GM13976 (cell line): ENCODE results near the gene ATP1B4.
"Not testable (repeated sequence)": the region's sequence is repeated elsewhere in the genome, so short reads cannot be mapped to it uniquely, and the experiment has no call there.

Source experiments
- DNase-seq: peaks from one replicate; pipeline ENCODE4 v3.0.0; 2012; ENCODE audit warnings: low spot score
- CTCF ChIP-seq: IDR thresholded peaks from 2 replicates; pipeline ENCODE4 v1.5.1; 2012; ENCODE audit warnings: borderline replicate concordance, mild to moderate bottlenecking; ENCODE audit not compliant: insufficient read depth; ENCODE audit errors: extremely low read depth, missing control alignments, control extremely low read depth
- in situ Hi-C: fragments of 300-500 bp; cut with MboI; formaldehyde crosslinking; loops from one replicate; pipeline ENCODE4 v1.12.0; 2022; ENCODE audit warnings: low sequenced_read_pairs, mixed read lengths, inconsistent platforms; ENCODE audit not compliant: unreplicated experiment

The ATP1B4 gene

GRCh38 chrX:120332394-120332793, 29.5 kb upstream of the ATP1B4 start:
- in situ Hi-C loops = no loop called here
- TF ChIP-seq CTCF = no peak

DNA sequence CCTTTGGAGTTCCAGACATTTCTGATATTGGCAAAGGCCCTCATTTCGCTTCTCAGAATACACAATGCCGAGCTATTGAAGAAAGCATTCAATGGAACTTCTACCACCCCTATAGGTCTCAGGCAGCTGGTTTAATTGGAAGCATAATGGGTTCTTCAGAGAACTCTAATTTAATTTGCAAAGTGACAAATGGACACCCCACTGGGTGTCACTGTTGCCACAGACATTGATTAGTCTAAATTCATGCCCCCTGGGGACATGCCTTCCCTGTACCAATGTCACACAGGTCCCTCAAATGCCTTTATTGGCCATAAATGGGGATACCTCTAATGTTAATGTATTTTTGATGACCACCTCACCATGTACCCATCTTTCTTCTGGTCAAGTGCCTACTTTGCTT, 27.7 kb upstream of the ATP1B4 start:
- no peak for TF ChIP-seq CTCF
- in situ Hi-C loops = no loop called here
- no peak for DNase-seq

More at GRCh38 chrX:120332394-120332793, 29.5 kb upstream of the ATP1B4 start:
- DNase-seq = no peak

DNA sequence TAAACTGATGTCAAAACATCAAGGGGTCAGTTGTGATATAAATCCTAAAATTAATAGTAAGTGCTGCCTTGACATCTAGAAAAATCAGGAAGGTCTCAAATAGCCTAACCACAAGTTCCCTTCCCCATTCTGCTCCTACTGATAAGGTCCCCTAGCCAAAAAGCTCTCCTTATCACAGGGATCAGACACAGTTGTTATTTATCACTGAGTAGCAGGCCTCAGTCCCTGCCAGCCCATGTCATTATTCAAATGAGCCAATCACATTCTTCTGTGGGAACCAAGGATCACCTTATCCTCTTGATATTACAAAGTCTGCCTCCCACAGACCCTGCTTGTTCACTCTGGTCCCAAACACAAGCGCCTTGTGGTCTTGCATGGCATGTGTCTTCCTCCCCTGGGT, 27.3 kb upstream of the ATP1B4 start:
- in situ Hi-C loops = no loop called here
- TF ChIP-seq CTCF = no peak
- DNase-seq = no peak

GRCh38 chrX:120335289-120335688, 26.6 kb upstream of the ATP1B4 start:
- in situ Hi-C loops = no loop called here
- DNase-seq = no peak
- TF ChIP-seq CTCF = no peak

- in situ Hi-C loops = no loop called here
- DNase-seq = no peak
- no peak for TF ChIP-seq CTCF
These were observed 25.0 kb upstream of the ATP1B4 start for GRCh38 chrX:120336899-120337298.

DNA sequence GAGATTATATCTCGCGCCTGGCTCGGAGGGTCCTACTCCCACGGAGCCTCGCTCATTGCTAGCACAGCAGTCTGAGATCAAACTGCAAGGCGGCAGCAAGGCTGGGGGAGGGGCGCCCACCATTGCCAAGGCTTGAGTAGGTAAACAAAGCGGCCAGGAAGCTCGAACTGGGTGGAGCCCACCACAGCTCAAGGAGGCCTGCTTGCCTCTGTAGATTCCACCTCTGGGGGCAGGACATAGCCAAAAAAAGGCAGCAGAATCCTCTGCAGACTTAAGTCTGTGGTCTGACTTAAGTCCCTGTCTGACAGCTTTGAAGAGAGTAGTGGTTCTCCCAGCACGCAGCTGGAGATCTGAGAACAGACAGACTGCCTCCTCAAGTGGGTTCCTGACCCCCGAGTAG, 17.3 kb upstream of the ATP1B4 start:
- in situ Hi-C loops, DNase-seq: not testable (repeated sequence)

GRCh38 chrX:120350450-120351138, 11.3 kb upstream of the ATP1B4 start:
- no peak for DNase-seq

More at GRCh38 chrX:120350450-120351138, 11.3 kb upstream of the ATP1B4 start:
- TF ChIP-seq CTCF = no peak
- in situ Hi-C loops = no loop called here
